Mammary epithelial cell (primary cell): ENCODE results near the gene B3GNT2.

ENCODE experiments used
- EZH2 ChIP-seq: IDR thresholded peaks from 2 replicates; pipeline ENCODE4 v1.6.1; 2012; ENCODE audit warnings: low read length, inconsistent platforms, borderline replicate concordance
- TF ChIP-seq, protein P1 (sequence below), 2 donors: IDR thresholded peaks in 1 of 2; conservative IDR thresholded peaks in 1 of 2; 2 replicates each; pipeline ENCODE4 v1.5.1; 2011 to 2012; ENCODE audit warnings: inconsistent platforms in 2 of 2, low read length in 2 of 2, mild to moderate bottlenecking in 2 of 2, control low read depth in 1 of 2, low read depth in 1 of 2; ENCODE audit not compliant: insufficient read depth in 1 of 2; ENCODE audit errors: extremely low read depth in 1 of 2

DNA sequence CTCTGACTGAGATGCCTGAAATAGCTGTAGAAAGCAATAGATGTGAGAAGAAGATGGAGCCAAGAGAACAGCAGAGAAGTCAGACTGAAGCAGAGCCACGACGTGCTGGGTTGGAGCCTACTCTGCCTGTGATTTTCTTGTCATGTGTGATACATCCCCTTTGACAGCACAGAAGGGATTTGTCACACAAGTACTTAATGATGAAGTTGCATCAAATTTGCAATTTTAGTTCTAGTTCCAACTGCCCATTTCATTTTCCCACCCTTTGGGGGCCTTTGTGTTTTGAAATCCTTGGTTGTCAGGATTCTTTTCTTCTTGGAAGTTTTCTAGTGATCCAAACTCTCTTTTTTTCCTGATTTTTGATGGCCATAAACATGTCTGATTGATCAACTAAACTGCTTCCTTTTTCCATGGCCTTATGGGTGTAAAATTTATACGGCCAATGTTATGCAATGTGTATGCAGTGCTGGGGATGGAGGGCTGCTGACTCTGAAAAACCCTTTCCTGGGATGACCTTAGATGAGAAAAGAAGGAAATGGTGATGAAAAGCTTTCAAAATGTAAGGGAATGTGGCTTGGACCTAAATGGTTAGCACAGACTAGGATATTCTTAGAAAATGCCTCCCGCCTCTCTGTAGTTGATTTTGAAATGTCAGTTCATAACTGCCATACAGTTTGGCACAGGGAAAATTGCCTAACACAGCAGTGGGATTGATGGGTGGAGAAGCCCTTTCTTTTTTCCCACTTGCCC, 9.6 kb upstream of the B3GNT2 start:
- TF ChIP-seq, protein P1, sequence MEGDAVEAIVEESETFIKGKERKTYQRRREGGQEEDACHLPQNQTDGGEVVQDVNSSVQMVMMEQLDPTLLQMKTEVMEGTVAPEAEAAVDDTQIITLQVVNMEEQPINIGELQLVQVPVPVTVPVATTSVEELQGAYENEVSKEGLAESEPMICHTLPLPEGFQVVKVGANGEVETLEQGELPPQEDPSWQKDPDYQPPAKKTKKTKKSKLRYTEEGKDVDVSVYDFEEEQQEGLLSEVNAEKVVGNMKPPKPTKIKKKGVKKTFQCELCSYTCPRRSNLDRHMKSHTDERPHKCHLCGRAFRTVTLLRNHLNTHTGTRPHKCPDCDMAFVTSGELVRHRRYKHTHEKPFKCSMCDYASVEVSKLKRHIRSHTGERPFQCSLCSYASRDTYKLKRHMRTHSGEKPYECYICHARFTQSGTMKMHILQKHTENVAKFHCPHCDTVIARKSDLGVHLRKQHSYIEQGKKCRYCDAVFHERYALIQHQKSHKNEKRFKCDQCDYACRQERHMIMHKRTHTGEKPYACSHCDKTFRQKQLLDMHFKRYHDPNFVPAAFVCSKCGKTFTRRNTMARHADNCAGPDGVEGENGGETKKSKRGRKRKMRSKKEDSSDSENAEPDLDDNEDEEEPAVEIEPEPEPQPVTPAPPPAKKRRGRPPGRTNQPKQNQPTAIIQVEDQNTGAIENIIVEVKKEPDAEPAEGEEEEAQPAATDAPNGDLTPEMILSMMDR (conservative IDR thresholded peaks at IDR 0.05 in 1 of 2, IDR thresholded peaks at IDR 0.05 in 1 of 2; ENCODE audit: extremely low read depth in 1 of 2, insufficient read depth in 1 of 2, low read depth in 1 of 2, low read length in 2 of 2) = no peak
- no peak for TF ChIP-seq EZH2
